ENCODE data around the gene ADCY5.

DNA sequence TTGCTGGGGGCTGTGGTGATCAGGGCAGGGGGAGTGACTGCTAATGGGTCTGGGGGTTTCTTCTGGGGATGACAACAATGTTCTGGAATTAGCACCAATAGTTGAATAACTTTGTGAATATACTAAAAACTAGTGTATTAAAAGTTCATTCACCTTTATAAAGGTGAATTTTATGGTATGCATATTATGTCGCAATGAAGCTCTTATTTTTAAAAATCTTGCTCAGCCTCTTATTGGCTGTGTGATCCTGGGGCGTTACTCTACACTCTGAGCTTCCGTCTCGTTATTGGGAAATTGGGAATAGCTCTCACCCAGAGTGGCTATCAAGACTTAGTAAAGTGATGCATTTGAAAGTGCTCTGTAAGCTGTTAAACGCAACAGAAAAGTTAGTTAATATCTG is 141.8 kb downstream of the ADCY5 start:
- TF ChIP-seq, protein P1, sequence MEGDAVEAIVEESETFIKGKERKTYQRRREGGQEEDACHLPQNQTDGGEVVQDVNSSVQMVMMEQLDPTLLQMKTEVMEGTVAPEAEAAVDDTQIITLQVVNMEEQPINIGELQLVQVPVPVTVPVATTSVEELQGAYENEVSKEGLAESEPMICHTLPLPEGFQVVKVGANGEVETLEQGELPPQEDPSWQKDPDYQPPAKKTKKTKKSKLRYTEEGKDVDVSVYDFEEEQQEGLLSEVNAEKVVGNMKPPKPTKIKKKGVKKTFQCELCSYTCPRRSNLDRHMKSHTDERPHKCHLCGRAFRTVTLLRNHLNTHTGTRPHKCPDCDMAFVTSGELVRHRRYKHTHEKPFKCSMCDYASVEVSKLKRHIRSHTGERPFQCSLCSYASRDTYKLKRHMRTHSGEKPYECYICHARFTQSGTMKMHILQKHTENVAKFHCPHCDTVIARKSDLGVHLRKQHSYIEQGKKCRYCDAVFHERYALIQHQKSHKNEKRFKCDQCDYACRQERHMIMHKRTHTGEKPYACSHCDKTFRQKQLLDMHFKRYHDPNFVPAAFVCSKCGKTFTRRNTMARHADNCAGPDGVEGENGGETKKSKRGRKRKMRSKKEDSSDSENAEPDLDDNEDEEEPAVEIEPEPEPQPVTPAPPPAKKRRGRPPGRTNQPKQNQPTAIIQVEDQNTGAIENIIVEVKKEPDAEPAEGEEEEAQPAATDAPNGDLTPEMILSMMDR (IDR thresholded peaks at IDR 0.05): no peak
- no peak for TF ChIP-seq CHD4 (IDR thresholded peaks at IDR 0.05; ENCODE audit: borderline replicate concordance)
- TF ChIP-seq, protein P2, sequence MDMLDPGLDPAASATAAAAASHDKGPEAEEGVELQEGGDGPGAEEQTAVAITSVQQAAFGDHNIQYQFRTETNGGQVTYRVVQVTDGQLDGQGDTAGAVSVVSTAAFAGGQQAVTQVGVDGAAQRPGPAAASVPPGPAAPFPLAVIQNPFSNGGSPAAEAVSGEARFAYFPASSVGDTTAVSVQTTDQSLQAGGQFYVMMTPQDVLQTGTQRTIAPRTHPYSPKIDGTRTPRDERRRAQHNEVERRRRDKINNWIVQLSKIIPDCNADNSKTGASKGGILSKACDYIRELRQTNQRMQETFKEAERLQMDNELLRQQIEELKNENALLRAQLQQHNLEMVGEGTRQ (IDR thresholded peaks at IDR 0.05): no peak
- TF ChIP-seq, protein P3, sequence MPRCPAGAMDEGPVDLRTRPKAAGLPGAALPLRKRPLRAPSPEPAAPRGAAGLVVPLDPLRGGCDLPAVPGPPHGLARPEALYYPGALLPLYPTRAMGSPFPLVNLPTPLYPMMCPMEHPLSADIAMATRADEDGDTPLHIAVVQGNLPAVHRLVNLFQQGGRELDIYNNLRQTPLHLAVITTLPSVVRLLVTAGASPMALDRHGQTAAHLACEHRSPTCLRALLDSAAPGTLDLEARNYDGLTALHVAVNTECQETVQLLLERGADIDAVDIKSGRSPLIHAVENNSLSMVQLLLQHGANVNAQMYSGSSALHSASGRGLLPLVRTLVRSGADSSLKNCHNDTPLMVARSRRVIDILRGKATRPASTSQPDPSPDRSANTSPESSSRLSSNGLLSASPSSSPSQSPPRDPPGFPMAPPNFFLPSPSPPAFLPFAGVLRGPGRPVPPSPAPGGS (IDR thresholded peaks at IDR 0.05): no peak

Measured in A549 (cell line).